Breast epithelium (tissue), 4 donors: ENCODE results near the gene FAAP20. TPM values are rescaled to one million over a fixed set of nuclear protein-coding genes. Genes with fewer than 3 reads are reported as not detected.

Experiments used
- DNase-seq, 2 donors: peaks; one replicate each; pipeline ENCODE4 v3.0.0-alpha.2; 2019; ENCODE audit warnings: low spot score in 2 of 2
- H3K27ac ChIP-seq, 2 donors: fragments of 200-600 bp; sonication (generic) in 1 of 2; one replicate each; pipeline ENCODE4 v1.5.1; 2016 to 2019; ENCODE audit warnings: mild to moderate bottlenecking in 1 of 2
- H3K27me3 ChIP-seq, 2 donors: fragments of 200-600 bp; sonication (generic) in 1 of 2; one replicate each; pipeline versions ENCODE4 v1.5.1 to v1.6.0; 2017 to 2019; ENCODE audit warnings: control low read depth in 1 of 2, mild to moderate bottlenecking in 1 of 2
- H3K36me3 ChIP-seq: fragments of 200-600 bp; one replicate; pipeline ENCODE4 v1.5.1; 2019
- H3K4me1 ChIP-seq, 2 donors: fragments of 200-600 bp; sonication (generic); one replicate each; pipeline ENCODE4 v1.5.1; 2016 to 2019; ENCODE audit warnings: control low read depth in 1 of 2
- H3K4me3 ChIP-seq, 3 donors: fragments of 200-600 bp; sonication (generic); 1 replicate in 2 of 3; 2 replicates in 1 of 3; pipeline ENCODE4 v1.5.1; 2016 to 2019; ENCODE audit warnings: mild to moderate bottlenecking in 3 of 3, moderate library complexity in 2 of 3
- H3K9me3 ChIP-seq, 2 donors: fragments of 200-600 bp; sonication (generic) in 1 of 2; one replicate each; pipeline ENCODE4 v1.5.1; 2016 to 2019; ENCODE audit warnings: control low read depth in 1 of 2
- POLR2A ChIP-seq: fragments of 450-650 bp; IDR thresholded peaks from one replicate; pipeline ENCODE4 v1.6.1; 2016; ENCODE audit warnings: antibody characterized with exemption, mild to moderate bottlenecking, moderate library complexity
- POLR2AphosphoS5 ChIP-seq, 3 donors: sonication (generic); formaldehyde crosslinking; IDR thresholded peaks; one replicate each; pipeline ENCODE4 v1.6.1; 2017; ENCODE audit warnings: antibody characterized with exemption in 3 of 3
- intact Hi-C: fragments of 100-400 bp; cut with DNase I; formaldehyde crosslinking; loops from one replicate; pipeline ENCODE4 v1.15.1; 2023; ENCODE audit warnings: low total_unique reads
- total RNA-seq, 3 donors: library from RNA; depleted of rRNA; stranded (reverse); fragments of >200 nt; gene quantifications; one replicate each; pipeline ENCODE4 v1.1.0, GENCODE V29; 2016
- TF ChIP-seq, protein P1 (sequence below), 3 donors: fragments of 450-650 bp; IDR thresholded peaks; one replicate each; pipeline ENCODE4 v1.5.1; 2016 to 2017; ENCODE audit warnings: antibody characterized with exemption in 3 of 3, mild to moderate bottlenecking in 3 of 3, moderate library complexity in 3 of 3

Gene FAAP20
- total RNA-seq, 3 donors from 2014 or later = 28.6 to 33.1 (median 29.9) TPM

DNA sequence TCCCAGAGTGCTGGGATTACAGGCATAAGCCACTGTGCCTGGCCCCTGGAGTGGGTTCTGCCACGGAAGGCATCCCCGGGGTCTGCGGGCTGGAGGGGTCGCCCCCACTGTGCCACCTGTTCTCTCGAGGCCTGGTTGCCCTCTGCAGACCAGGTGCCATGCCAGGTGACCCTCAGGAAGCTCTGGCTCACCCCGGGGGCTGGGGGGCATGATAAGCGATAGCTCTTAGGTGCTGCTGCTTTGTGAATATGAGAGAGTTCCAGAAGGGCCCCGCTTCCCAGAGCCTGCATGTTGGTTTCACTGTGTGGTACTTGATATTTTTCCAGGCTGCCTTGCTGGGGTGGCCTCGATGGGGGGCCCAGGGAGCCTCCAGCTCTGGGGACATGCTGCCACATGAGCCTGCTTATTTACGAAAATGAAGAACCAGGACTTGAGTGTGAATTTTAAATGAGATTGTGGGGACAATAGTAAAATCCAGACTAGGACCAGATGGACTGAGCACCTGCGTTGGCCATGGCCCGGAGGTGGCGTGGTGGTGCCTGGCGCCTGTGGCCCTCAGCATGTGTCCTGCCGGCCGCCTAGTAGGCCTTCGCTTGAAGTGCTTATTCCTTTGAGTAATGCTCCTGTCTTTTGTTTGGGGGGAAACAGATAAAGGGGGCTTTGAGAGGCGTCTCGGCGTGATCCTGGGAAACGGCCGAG is 40.9 kb upstream of the FAAP20 start:
- TF ChIP-seq POLR2AphosphoS5 (IDR thresholded peaks at IDR 0.05) (no peak), POLR2A (no peak)
- TF ChIP-seq, protein P1, sequence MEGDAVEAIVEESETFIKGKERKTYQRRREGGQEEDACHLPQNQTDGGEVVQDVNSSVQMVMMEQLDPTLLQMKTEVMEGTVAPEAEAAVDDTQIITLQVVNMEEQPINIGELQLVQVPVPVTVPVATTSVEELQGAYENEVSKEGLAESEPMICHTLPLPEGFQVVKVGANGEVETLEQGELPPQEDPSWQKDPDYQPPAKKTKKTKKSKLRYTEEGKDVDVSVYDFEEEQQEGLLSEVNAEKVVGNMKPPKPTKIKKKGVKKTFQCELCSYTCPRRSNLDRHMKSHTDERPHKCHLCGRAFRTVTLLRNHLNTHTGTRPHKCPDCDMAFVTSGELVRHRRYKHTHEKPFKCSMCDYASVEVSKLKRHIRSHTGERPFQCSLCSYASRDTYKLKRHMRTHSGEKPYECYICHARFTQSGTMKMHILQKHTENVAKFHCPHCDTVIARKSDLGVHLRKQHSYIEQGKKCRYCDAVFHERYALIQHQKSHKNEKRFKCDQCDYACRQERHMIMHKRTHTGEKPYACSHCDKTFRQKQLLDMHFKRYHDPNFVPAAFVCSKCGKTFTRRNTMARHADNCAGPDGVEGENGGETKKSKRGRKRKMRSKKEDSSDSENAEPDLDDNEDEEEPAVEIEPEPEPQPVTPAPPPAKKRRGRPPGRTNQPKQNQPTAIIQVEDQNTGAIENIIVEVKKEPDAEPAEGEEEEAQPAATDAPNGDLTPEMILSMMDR (IDR thresholded peaks at IDR 0.05) = no peak
- H3K4me3 ChIP-seq = peak overlapping the region in 1 of 3 donors; percentile 80
- intact Hi-C loops = no loop called here

DNA sequence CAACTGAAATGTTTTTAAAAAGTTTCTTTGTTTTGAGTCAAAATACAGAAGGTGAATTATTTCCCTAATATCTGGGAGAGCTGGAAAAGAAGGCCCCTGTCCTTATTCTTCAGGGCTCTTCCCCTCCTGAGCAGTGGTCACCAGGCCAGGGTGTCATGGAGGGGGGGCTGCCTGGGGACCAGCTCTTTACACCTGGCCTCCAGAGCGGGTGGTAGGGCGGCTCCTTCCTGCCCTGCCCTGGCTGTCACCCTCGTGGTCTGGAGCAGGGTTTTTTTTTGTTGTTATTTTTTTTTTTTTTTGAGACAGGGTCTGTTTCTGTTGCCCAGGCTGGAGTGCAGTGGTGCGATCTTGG is 40.2 kb upstream of the FAAP20 start:
- H3K4me3 ChIP-seq = peak overlapping the region in 2 of 3 donors; percentile 66 to 80
- DNase-seq = no peak

More for the DNA sequence above, 40.9 kb upstream of the FAAP20 start:
- Histone ChIP-seq H3K36me3 (no peaks in the 10 kb centered on the region), H3K9me3 (no peaks in the 10 kb centered on the region), H3K4me1 (peaks cover 60 to 89% of the 10 kb centered on the region in 2 donors), H3K27me3 (no peaks in the 10 kb centered on the region), H3K27ac (peak overlapping the region; percentile 88 to 96)
- no peak for DNase-seq

DNA sequence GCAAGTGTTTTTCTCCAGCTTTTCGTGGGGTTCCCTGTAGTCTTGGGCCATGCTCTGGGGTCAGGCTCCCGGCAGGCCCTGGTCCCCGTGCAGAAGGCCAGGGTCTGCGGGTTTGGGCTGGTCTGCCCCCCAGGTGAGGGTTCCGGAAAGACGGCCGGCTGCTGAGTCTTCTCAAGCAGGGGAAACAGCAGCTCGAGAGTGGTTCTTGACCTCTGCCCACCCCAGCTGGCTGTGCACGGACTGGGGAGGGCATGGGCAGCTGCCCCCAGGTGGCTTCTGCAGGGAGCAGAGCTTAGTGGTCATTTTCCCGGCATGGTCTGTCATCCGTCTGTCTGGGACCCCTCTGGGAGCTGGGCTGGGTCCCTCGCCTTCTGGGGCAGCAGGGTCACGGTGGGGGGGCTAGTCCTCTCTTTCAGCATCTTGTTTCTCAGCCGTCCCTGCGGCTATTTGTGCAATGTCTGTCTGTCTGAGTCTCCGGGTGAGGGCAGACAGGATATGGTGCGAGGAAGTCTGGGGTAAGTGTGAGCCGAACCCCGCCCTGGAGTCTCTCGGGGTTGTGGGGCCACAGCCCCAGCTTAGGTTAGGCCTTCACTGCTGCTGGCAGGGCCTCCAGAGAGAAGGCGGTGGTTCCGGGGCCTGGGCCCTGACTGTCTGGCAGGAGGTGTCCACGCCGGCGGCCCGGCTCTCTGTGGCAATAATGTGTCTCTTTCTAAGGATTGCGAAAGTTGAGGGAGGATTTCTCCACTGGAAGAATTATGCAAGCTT is 39.6 kb upstream of the FAAP20 start:
- TF ChIP-seq POLR2A (peak; percentile 19), POLR2AphosphoS5 (IDR thresholded peaks at IDR 0.05) (peak; percentile 81 to 98 (median 91))
- TF ChIP-seq, protein P1 (IDR thresholded peaks at IDR 0.05) = no peak
- Histone ChIP-seq H3K9me3 (no peaks in the 10 kb centered on the region), H3K36me3 (no peaks in the 10 kb centered on the region), H3K4me1 (peaks cover 49 to 76% of the 10 kb centered on the region in 2 donors), H3K27ac (peak overlapping the region; percentile 88 to 96), H3K4me3 (peak overlapping the region; percentile 66 to 80 (median 72)), H3K27me3 (no peaks in the 10 kb centered on the region)
- intact Hi-C loops = no loop called here
- DNase-seq = peak; percentile 82 to 92

More for the DNA sequence above, 40.2 kb upstream of the FAAP20 start:
- H3K4me1 ChIP-seq = peaks cover 53 to 82% of the 10 kb centered on the region in 2 donors
- no peaks in the 10 kb centered on the region for H3K9me3 ChIP-seq
- H3K36me3 ChIP-seq = no peaks in the 10 kb centered on the region
- intact Hi-C loops = no loop called here
- H3K27ac ChIP-seq = peak overlapping the region; percentile 88 to 96
- TF ChIP-seq, protein P1 (IDR thresholded peaks at IDR 0.05) = no peak
- TF ChIP-seq POLR2A (no peak), POLR2AphosphoS5 (IDR thresholded peaks at IDR 0.05) (no peak)
- no peaks in the 10 kb centered on the region for H3K27me3 ChIP-seq

DNA sequence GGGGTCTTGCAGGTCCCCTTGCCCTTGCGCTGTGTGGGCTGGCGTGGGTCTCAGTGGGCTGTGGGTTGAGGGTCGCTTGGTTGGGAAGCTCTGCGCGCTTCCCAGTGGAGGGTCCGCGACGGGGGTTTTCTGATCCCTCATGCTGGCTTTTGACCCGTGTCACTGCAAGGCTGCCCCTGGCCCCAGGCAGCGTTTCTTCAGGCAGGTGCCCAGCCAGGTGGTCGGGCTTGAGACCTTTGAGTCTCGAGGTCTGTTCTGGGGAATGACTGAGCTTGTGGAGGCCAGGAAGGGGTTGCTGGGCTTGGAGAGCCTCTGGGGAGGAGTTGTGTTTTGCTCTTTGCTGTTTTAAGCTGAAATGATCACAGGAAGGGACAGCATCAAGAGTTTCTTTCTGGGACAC is 38.9 kb upstream of the FAAP20 start:
- H3K27me3 ChIP-seq = no peaks in the 10 kb centered on the region
- H3K36me3 ChIP-seq = no peaks in the 10 kb centered on the region
- intact Hi-C loops = no loop called here
- H3K4me3 ChIP-seq = peak overlapping the region; percentile 66 to 80 (median 72)
- no peaks in the 10 kb centered on the region for H3K9me3 ChIP-seq
- peaks cover 44 to 69% of the 10 kb centered on the region in 2 donors for H3K4me1 ChIP-seq
- TF ChIP-seq, protein P1 (IDR thresholded peaks at IDR 0.05) = no peak
- no peak for TF ChIP-seq POLR2A
- TF ChIP-seq POLR2AphosphoS5 (IDR thresholded peaks at IDR 0.05) = no peak
- peak overlapping the region; percentile 88 to 96 for H3K27ac ChIP-seq
- no peak for DNase-seq

DNA sequence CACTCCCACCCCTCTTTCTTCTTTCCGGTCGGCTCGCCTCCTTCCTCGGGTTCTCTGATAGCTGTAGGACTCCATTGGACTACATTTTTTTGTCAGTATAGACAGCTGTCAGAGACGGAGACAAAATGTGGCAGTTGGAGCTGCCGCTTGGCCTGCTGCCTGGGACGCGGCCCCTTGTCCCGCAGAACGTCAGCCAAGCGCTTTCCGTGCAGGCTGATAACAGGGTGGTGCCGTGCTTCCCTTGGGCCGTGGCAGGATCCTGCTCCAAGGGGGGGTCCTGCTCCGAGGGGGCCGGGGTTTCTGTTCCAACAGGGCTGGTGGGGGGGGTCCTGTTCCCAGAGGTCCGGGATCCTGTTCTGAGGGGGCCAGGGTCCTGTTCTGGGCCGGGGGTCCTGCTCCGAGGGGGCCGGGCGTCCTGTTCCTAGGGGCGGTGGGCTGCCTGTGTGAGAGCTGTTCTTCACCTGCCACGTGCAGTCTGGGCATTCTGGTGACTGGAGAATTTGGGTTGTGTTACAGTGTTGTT is 38.4 kb upstream of the FAAP20 start:
- Histone ChIP-seq H3K4me3 (peak overlapping the region; percentile 66 to 80 (median 72)), H3K9me3 (no peaks in the 10 kb centered on the region), H3K27me3 (no peaks in the 10 kb centered on the region), H3K36me3 (no peaks in the 10 kb centered on the region), H3K4me1 (peaks cover 39 to 64% of the 10 kb centered on the region in 2 donors), H3K27ac (peak overlapping the region; percentile 88 to 96)
- intact Hi-C loops = no loop called here
- TF ChIP-seq POLR2A = no peak
- TF ChIP-seq POLR2AphosphoS5 (IDR thresholded peaks at IDR 0.05) = no peak
- TF ChIP-seq, protein P1 (IDR thresholded peaks at IDR 0.05) = no peak
- DNase-seq = no peak
